Activated CD4-positive, CD25-positive, alpha-beta regulatory T cell (primary cell): ENCODE results near the gene ZNF786.
"Not testable (repeated sequence)": the region's sequence is repeated elsewhere in the genome, so short reads cannot be mapped to it uniquely, and the experiment has no call there.

ENCODE experiments used
- DNase-seq, 4 experiments: peaks; one replicate each; lab custom pipeline; 2025; lab: John Stamatoyannopoulos, UW

ZNF786 gene

GRCh38 chr7:149084407-149084806 lies 6.1 kb downstream of the ZNF786 start:
- no peak for DNase-seq

GRCh38 chr7:149081914-149082313 lies 8.6 kb downstream of the ZNF786 start:
- DNase-seq, result no peak

GRCh38 chr7:149077594-149077993 lies 12.9 kb downstream of the ZNF786 start:
- no peak for DNase-seq

DNA sequence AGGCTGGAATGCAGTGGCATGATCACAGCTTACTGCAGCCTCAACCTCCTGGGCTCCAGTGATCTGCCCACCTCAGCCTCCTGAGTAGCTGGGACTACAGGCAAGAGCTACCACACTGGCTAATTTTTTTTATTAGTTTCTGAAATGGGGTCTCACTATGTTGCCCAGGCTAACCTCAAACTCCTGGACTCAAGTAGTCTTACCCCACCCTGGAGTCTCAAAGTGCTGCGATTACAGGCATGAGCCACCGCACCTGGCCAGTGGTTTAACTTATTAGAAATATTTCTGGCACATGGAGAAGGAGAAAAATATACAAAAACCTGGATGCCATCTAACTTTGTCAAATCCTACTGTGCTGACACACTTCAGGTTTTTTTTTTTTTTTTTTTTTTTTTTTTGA lies 15.2 kb downstream of the ZNF786 start:
- no peak for DNase-seq

GRCh38 chr7:149074116-149074885 lies 16.2 kb downstream of the ZNF786 start:
- no peak for DNase-seq

- no peak for DNase-seq
Observed at GRCh38 chr7:149072438-149072775, 18.1 kb downstream of the ZNF786 start.

- peak in 3 of 4 experiments; percentile 7 to 31 (median 17) for DNase-seq
Observed at GRCh38 chr7:149071641-149072437, 18.7 kb downstream of the ZNF786 start.

- DNase-seq, result no peak
Observed at GRCh38 chr7:149071182-149071635, 19.3 kb downstream of the ZNF786 start.

DNA sequence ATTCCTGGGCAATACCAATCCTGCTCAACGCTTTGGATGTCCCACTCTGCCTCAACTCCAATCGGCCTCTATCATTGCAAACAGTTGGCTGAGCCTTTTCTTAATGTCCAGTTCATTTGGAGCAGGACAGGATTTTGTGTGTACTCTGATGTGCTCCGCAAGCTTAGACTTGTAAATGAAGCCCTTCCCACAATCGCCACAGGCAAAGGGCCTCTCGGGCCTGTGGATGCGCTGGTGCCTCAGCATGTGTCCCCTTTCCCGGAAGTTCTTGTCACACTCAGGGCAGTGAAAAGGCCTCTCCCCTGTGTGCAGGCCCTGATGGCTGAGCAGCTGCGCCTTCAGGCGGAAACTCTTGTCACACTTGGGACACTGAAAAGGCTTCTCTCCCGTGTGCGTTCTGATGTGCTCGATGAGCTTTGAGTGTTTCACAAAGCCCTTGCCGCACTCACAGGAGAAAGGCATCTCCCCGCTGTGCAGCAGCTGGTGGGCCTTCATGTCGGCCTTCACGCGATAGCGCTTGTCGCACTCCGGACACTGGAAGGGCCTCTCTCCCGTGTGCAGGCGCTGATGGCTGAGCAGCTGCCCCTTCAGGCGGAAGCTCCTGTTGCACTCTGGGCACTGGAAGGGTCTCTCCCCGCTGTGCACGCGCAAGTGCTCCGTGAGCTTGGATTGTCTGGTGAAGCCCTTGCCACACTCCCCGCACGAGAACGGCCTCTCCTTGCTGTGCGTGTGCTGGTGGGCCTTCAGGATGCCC lies 20.0 kb downstream of the ZNF786 start:
- DNase-seq, result no peak

GRCh38 chr7:149067869-149068268 lies 22.6 kb downstream of the ZNF786 start:
- DNase-seq, result no peak

DNA sequence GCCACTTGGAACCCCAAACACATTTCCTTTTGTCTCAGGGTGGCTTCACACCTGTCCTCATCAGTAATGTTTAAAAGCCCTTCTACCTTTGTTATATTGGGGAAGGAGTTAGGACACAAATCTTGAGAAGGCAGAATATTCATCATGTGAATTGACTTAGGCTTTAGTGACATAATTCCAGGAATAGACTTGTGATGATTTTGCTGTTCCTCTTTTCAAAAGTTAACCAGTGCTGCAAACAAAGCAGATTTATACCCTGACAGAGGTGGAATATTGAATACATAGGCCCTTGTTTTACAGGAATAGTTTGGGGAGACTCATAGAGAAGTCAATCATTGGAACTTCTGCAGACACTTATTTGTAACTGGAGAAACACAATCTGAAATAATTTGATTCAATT lies 27.0 kb downstream of the ZNF786 start:
- no peak for DNase-seq

DNA sequence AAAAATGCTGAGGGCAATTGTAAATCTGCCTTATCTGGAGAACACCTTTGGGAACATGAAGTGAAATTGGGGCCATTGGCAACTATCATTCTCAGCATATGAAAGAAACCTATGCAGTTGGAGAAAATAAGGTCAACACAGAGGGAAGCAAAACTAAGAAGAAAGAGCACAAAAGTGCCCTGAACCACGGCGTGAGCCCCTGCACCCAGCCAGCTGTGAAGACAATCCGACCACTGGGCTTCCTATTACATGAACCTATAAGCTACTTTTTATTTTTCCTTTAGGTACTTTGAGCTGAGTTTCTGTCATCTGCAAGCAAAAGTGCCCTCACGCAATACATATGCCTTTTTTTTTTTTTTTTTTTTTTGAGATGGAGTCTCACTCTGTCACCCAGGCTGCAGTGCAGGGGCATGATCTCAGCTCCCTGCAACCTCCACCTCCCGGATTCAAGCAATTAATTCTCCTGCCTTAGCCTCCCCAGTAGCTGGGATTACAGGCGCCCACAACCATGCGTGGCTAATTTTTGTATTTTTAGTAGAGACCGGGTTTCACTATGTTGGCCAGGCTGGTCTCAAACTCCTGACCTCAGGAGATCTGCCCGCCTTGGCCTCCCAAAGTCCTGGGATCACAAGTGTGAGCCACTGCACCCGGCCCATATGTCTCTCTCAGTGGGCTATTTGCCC lies 28.2 kb downstream of the ZNF786 start:
- not testable (repeated sequence) for DNase-seq

- no peak for DNase-seq
Observed at GRCh38 chr7:149060156-149060555, 30.4 kb downstream of the ZNF786 start.

- no peak for DNase-seq
Observed at GRCh38 chr7:149053885-149054284, 36.6 kb downstream of the ZNF786 start.

GRCh38 chr7:149053384-149053783 lies 37.1 kb downstream of the ZNF786 start:
- DNase-seq, result no peak

GRCh38 chr7:149050941-149051340 lies 39.6 kb downstream of the ZNF786 start:
- DNase-seq, result no peak

DNA sequence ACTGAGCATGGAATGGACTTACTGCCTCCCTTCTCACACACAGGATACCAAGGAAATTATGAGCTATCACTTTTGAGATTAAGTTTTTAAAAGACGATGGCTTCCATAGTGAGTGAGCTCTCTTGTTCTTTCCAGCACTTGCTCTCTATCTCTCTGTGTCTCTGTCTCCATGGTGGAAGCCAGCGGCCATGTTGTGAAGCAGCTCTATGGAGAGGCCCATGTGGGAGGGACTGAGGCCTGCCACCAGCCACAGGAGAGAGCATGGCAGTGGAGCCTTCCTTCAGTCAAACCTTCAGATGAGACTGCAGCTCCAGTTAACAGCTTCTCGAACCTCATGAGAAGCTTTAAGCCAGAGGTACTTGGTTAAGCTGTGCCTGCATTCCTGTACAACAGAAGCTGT lies 41.7 kb downstream of the ZNF786 start:
- no peak for DNase-seq

- no peak for DNase-seq
Observed at GRCh38 chr7:149046416-149046815, 44.1 kb downstream of the ZNF786 start.

DNA sequence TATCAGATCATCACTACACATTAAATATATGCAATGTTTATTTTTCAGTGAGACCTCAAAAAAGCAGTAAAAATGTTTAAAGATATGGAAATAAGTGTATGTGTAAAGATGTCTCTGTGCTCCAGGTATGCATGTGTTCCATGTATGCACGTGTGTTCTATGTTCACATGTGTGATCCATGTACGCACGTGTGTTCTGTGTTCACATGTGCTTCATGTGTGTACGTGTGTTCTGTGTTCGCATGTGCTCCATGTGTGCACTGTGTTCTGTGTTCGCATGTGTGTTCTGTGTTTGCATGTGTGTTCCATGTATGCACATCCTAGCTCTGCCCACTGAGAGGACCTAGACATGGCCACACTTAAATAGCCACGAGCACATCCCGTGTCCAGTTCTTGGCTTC lies 46.6 kb downstream of the ZNF786 start:
- DNase-seq, result no peak

DNA sequence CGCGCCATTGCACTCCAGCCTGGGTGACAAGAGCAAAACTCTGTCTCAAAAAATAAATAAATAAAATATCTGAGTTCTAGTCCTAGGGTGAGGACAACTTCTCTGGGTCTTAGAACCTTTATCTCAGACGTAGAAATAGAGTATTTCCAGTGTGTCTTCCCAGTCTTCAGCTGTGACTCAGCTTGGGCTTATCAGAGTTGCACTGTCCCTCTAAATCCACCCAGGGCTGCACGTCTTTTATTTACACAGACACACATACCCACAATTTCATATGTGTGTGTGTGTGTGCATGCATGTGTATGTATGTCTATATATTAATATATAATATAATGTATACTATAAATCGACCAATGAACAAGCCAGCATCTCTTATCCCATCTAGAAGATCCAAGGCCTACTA lies 49.2 kb downstream of the ZNF786 start:
- DNase-seq, result no peak

- DNase-seq, result not testable (repeated sequence)
Observed at GRCh38 chr7:149038641-149039040, 51.9 kb downstream of the ZNF786 start.

- no peak for DNase-seq
Observed at GRCh38 chr7:149036676-149037075, 53.8 kb downstream of the ZNF786 start.
